HTERT RPE-1 (cell line): ENCODE results near the gene SNX13.

Experiments used
- in situ Hi-C: fragments of 300-500 bp; cut with MboI; formaldehyde crosslinking; loops from 4 replicates; pipeline ENCODE4 v1.14.3; 2020; ENCODE audit warnings: low sequenced_read_pairs

Gene SNX13

GRCh38 chr7:17946591-17946990 lies 6.3 kb upstream of the SNX13 start:
- in situ Hi-C loops, result no loop called here

- in situ Hi-C loops, result no loop called here
Observed at GRCh38 chr7:17944720-17945119, 4.4 kb upstream of the SNX13 start.

GRCh38 chr7:17943006-17943405 lies 2.7 kb upstream of the SNX13 start:
- in situ Hi-C loops, result no loop called here

GRCh38 chr7:17942231-17942630 lies 1.9 kb upstream of the SNX13 start:
- in situ Hi-C loops, result no loop called here

GRCh38 chr7:17940951-17941431 lies 697 bp upstream of the SNX13 start:
- in situ Hi-C loops, result no loop called here

GRCh38 chr7:17939606-17940301 lies 540 bp downstream of the SNX13 start:
- in situ Hi-C loops, result no loop called here

GRCh38 chr7:17939211-17939605 lies 1.1 kb downstream of the SNX13 start:
- in situ Hi-C loops, result no loop called here

GRCh38 chr7:17937506-17938120 lies 2.7 kb downstream of the SNX13 start:
- in situ Hi-C loops, result no loop called here

GRCh38 chr7:17936321-17936720 lies 4.0 kb downstream of the SNX13 start:
- in situ Hi-C loops, result no loop called here

GRCh38 chr7:17934612-17935240 lies 5.6 kb downstream of the SNX13 start:
- in situ Hi-C loops, result no loop called here

GRCh38 chr7:17934094-17934493 lies 6.2 kb downstream of the SNX13 start:
- in situ Hi-C loops, result no loop called here

- in situ Hi-C loops, result no loop called here
Observed at GRCh38 chr7:17932770-17933169, 7.5 kb downstream of the SNX13 start.

- in situ Hi-C loops, result no loop called here
Observed at GRCh38 chr7:17931069-17931468, 9.2 kb downstream of the SNX13 start.

- in situ Hi-C loops, result no loop called here
Observed at GRCh38 chr7:17930546-17930945, 9.7 kb downstream of the SNX13 start.

GRCh38 chr7:17929647-17930395 lies 10.5 kb downstream of the SNX13 start:
- in situ Hi-C loops, result no loop called here

- in situ Hi-C loops, result no loop called here
Observed at GRCh38 chr7:17928055-17928454, 12.2 kb downstream of the SNX13 start.

- in situ Hi-C loops, result no loop called here
Observed at GRCh38 chr7:17921857-17922416, 18.4 kb downstream of the SNX13 start.

- in situ Hi-C loops, result no loop called here
Observed at GRCh38 chr7:17917842-17918241, 22.5 kb downstream of the SNX13 start.

GRCh38 chr7:17916786-17917185 lies 23.5 kb downstream of the SNX13 start:
- in situ Hi-C loops, result no loop called here

- in situ Hi-C loops, result no loop called here
Observed at GRCh38 chr7:17915796-17916195, 24.5 kb downstream of the SNX13 start.

- in situ Hi-C loops, result no loop called here
Observed at GRCh38 chr7:17915168-17915567, 25.1 kb downstream of the SNX13 start.
